Stimulated activated CD8-positive, alpha-beta memory T cell treated with anti-CD3 and anti-CD28 coated beads, Interleukin-15, amount 100 ng/mL, for 1 hour (primary cell): ENCODE data around the gene CCSER1.
"Not testable (repeated sequence)": the region's sequence is repeated elsewhere in the genome, so short reads cannot be mapped to it uniquely, and the experiment has no call there.

Experiments
- DNase-seq: peaks from one replicate; pipeline ENCODE4 v3.0.0-alpha.2; 2020; ENCODE audit warnings: low read depth

CCSER1 gene

DNA sequence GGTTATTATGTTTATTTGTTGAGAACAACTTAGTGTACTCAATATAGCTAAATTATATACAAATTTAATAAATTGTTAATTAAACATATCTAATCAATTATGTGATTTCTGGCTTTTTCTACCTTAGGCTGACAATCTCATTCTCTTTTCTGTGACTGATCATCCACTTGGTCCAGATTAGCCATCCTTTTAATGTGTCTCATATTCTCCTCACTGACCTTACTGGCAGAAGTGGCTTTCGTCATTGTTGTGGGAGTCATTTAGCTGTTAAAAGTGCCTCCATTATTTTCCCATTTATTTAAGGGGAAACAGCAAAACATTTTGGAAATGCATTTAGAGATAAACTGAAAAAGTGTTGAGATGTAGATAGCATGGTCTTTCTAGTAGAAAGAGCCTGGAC, 172.2 kb downstream of the CCSER1 start:
- no peak for DNase-seq

DNA sequence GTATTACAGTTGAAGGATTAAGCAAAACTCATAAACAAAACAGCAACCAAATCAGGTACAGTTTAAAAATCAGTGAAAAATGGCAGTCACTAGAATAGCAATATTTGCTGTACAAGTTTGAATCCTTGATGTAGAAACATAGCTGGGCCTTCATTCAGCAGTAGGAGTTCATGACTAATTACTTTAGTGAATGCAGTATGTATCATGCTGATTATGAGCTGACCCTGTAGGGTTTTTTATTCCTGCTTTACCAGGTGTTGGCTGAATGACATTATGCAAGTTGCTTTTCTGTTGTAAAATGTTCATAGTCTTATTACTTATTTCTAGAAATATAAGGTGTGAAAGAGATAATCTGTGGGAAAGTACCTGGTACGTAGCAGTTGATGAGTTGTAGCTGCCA, 179.6 kb downstream of the CCSER1 start:
- no peak for DNase-seq

DNA sequence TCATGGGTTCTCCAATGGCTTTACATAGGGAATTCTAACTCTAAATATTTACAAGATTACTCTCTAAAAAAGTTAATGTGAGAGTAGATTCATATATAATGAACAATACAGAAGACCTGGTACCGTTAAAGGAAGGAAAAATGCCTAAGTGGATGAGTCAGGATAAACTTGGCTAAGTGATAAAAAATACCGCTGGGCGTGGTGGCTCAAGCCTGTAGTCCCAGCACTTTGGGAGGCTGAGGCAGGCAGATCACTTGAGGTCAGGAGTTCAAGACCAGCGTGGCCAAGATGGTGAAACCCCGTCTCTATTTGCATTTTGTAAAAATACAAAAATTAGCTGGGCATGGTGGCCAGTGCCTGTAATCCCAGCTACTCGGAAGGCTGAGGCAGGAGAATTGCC, 189.9 kb downstream of the CCSER1 start:
- DNase-seq, result not testable (repeated sequence)

DNA sequence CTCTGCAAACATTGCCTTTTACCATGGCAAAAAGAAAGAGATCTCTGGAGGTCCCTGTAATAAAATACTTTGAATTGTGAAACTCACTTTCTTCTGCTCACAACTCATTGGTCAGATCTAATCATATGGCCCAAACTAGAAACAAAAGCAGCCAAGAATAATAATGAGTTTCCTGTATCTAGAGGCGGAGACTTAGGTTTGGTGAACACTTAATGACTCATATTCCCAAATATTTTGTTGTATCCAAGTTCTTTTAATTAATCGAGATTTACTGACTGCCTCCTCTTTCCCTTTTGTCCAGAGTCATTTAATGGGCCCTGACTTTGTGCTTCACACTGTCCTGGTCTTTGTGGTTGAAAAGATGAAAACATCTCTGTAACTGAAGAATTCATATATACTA, 190.6 kb downstream of the CCSER1 start:
- no peak for DNase-seq

DNA sequence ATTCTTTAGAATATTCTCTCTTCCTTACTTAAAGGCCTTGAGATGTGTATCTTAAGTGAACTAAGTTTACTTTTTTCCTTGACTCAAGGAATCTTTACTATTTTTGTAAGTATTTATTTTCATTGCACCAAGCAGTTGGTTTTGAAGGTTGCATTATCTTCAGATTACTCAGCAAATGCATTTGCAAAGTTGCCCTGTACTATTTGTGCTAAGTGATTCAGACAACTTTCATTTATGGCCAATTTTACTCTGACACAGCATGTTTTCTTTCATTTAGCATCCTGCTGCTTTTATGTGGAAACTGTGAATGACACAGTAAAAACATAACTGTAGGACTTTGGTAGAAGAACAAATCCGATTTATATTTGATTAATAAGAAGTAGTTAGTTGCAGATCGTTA, 191.0 kb downstream of the CCSER1 start:
- DNase-seq, result no peak

DNA sequence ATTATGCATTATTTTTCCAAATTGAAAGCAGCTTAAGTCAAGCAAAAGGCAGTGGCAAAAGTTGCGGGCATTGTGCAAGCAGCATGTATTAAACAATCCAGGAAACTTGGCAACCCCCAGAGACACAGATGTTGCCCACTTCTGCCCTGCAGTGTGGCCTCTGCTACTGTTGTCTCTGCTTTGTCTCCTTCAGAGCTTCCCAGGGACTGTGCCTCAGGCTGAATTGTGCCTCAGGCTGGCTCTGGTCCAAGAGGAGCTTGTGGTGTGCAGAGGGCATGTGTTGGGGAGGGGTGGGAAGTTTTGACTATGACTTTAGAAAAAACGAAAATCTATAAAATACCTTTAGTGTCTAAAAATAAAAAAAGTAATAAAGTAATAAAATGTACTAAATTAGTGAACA, 201.4 kb downstream of the CCSER1 start:
- DNase-seq, result no peak

DNA sequence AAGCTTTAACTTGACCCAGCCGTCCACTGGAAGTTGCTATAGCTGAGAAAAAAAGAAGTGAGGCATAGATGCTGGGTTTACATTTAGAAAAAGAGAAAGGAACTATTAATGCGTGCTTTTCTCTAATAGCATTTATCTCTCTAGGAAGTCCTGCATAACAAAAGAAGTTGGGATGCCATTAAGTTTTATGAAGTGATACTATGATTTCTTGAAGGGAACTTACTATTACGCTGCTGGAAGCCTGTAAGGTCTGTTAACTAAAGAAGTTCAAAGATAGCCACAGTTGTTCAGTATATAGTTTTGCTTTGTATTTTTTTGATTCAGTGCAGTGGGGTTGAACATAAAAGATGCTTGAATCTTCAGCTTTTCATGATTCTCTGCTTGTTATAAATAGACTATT, 203.4 kb downstream of the CCSER1 start:
- no peak for DNase-seq

DNA sequence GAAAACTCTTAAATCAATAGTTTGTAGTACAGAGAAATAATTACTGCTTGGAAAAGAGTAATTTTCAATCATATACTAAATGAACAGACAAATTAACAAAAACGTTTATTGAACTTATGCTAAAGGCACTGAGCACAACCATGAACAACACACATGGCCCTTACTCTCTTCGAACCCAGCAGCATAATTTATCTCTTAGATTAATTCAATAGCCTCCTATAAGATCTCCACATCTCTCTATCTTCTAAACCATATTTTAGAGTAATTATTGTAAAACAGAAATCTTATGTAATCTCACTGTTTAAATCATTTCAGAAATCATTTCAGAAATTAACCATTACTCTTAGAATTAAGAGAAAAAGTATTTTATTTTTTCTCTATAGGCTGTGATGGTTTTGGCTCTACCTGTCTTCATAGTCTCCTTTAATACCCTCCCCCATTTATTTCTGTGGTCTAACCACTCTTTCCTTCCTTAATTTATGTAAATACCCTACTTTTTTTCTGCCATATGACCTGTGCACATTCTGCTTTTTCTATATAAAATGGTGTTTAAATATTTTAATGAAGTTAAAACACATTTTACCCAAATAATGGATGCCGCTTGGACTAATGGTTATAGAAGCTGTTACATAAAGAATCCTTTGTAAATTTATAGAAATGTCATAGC, 218.5 kb downstream of the CCSER1 start:
- no peak for DNase-seq

DNA sequence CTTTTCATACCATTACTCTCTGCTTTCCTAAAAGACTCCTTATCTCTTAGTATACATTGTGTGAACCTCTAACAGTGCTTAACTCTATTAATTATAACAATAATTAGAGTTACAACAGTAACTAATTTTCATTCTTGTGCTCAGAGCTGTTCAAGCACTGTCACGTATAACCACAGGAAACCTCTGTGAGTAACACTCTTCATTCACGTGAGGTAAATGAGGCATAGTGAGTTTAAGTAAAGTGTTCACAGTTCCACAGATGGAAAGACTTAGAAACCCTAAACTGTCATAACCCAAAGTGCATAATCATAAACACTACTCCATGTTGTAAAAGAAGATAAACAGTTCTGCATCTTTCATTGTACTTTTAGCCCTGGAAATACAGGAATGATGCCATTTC, 222.4 kb downstream of the CCSER1 start:
- no peak for DNase-seq

DNA sequence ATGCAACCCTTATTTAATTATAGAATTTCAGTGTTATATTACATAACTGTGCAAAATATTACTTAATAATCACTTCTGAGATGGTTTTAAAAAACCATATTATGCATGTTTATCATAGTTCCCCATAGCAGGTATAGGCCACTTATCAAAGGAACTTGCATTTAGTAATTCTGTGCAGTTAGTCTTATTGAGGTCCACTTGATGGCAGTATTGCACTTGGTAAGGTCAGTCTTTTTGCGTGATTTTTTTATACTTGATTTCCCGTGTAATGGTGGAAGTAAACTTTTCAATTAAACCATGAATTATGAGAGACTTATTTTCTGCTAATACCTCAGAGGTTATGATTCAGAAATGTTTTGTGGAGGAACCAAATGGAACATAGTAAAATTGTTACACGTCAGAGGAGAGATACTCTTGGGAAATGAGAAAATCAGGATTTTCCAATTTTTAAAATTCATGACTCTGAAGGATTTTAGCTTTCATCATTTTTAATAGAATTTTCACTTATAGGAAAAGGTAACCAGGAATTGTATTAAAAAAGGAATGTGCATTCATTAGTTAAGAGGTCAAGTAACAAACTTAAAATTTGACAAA, 230.0 kb downstream of the CCSER1 start:
- DNase-seq, result no peak

DNA sequence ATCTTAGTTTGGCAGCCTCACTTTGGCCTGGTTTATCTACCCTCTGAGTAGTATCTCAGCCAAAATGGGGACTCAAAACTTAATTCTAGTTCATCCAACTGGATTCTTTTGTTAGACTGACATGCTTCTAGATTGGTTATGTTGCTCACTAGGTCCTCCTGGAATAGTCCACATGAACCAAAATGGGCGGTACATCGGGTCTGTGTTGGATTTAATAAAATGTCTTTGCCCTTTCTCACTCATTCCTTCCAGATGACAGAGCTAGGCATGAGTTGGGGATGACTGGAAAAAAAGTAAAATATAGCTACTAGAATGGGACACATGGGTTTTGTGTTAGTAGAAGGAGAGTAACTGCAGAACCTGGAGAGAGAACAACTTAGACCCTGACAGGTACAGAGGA, 247.9 kb downstream of the CCSER1 start:
- no peak for DNase-seq

DNA sequence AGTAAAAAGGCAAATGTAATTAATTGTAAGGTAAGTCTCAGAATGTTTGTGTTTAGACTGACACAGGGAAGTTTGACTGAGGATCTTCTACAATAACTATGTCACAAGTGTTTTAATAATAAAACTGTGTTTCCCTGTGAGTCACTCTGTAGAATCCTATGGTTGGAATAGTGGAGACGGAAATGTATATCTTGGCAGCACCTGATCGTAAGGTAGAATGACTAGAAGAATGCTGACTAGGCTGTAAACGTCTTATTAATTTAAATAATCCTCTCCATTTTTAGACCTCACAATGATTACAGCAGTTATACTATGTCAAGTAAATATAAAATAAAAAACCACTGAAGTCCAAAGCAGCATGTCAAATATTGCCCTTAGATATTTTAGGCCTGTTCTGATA, 266.0 kb downstream of the CCSER1 start:
- DNase-seq, result no peak

DNA sequence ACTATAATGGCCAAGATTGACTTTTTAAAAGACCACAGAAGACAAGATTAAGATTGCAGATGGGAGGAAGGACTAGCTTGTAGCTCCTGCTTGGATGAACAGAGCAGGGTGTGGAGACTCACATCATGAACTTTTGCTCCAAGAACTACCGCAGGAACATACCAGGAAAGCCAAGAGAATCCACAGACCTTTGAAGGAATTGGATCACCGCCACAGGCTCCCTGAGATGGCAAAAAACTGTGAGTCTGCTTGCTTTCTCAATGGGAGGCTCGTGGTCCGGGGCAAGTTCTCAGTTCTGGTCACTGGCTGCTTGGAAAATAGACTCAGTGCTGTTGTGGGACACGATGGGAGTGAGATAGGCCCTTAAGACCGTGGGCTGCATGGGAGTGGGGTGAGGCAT, 276.6 kb downstream of the CCSER1 start:
- DNase-seq, result no peak

DNA sequence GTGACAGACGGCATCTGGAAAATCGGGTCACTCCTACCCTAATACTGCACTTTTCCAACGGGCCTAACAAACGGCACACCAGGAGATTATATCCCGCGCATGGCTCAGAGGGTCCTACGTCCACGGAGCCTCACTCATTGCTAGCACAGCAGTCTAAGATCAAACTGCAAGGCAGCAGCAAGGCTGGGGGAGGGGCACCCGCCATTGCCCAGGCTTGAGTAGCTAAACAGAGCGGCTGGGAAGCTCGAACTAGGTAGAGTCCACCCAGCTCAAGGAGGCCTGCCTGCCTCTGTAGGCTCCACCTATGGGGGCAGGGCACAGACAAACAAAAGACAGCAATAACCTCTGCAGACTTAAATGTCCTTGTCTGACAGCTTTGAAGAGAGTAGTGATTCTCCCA, 280.7 kb downstream of the CCSER1 start:
- DNase-seq, result not testable (repeated sequence)

DNA sequence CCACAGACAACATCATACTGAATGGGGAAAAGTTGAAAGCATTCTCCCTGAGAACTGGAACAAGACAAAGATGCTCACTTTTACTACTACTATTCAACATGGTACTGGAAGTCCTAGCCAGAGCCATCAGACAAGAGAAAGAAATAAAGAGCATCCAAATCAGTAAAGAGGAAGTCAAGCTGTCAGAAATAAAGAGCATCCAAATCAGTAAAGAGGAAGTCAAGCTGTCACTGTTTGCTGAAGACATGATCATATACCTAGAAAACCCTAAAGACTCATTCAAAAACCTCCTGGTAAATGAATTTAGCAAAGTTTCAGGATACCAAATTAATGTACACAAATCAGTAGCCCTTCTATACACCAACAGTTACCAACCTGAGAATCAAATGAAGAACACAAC, 285.6 kb downstream of the CCSER1 start:
- DNase-seq, result not testable (repeated sequence)

DNA sequence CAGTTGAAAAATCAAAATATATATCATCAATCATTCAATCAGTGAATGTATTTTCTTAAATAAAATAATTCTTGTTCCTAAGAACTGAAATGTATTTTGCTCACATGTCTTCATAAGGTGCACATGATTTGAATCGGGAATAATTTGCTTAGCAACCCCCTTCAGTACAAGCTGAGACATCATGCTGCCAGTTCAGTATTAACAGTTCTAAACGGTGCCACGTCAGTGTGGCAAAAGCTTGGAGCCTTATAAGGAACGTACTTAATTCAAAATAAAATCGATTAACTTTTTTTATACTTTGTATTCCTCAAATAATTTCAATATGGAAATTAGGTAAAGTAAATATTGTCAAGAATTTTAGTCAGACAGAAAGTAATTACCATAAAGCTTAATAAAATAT, 287.9 kb downstream of the CCSER1 start:
- no peak for DNase-seq

DNA sequence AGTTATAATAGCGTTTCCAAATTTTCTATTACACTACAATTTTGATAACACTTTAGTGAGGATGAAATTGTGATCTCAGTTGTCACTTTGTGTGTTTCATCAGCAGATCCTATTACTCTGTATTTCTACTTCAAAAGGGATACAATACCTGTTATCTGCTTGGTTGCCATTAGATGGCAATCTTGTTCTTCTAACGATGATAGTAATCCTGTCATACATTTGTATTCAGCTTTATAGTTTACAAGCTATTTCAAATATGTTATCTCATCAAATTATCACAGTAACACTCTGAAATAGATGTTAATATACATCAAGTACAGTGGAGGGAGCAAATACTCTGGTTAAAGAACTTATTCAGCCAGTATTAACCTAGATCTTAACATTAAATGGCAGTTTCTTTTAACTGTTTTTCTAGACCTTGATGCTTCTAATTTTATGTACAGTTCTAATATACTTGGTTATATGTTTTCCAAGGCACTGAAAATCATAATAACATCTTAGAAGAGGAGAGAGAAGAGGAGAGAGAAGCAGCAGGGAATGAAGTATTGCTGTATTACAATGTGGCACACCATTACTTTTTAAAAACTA, 292.0 kb downstream of the CCSER1 start:
- no peak for DNase-seq

DNA sequence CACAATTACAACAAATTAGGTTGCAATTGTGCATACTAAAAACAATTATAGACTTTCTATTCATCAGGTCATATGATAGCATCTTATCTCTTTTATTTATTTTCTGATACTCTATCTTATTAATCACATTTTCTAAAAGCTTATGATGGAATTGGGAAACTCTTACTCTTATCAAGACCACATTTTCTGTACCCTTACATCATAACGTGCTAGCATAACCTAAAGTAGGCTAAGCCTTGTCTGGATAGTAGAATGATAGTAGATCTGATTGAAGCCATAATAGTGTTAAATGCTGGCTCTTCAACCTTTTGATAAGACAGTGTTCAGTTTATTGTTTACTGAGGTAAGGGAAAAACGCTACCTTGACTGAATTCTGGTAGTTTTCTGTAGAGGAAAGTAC, 294.0 kb downstream of the CCSER1 start:
- no peak for DNase-seq

DNA sequence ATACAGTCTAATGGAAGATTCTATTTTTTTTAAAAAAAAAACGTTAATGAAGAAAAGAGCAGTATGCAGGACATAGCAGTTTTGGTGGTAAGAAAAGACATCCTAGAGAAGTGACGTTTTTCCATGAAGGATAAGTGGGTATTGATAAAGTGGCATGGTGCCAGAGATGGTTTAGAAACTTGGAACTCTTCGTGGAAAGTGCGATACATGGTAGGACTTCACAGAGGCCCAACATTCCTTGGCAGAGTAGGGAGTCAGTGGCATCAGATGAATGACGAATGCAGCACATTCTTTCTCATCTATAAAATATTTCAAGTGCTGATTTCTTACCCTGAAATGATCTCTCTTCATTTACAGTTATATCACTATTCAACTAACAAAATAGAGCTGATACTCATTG, 298.7 kb downstream of the CCSER1 start:
- no peak for DNase-seq

DNA sequence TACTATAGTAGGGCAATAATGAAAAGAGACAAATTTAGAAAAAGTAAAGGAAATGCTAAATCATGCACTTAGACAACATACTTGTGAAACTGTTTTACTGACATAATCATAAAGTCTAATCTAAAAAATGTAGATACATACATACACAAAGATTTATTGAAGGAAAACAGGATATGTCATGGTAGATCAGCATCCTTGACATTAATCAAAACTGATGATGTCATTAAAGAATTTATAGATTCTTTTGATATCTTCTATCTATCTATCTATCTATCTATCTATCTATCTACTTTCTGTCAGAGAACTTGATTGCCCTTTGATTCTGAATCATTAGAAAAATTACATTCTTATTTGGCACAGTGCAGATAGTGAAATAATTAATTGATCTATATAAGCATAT, 311.3 kb downstream of the CCSER1 start:
- DNase-seq, result no peak

DNA sequence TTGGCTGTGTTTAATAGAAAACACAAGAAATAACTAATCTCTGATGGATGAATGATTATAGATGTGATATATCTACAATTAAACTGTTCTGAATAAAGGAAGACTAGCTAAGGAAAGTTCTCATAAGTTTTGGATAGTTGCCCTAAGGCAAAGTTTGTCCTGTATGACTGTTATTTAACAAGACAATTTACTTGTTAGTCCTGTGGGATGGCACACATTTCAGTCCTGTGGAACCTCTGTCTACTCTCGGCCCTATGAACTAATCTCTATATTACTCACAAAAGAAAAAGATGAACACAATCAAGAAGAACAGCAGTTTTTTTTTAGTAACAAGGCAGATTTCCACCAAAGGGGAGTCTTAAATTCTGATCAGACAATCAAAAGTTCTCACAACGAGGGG, 314.6 kb downstream of the CCSER1 start:
- DNase-seq, result no peak

DNA sequence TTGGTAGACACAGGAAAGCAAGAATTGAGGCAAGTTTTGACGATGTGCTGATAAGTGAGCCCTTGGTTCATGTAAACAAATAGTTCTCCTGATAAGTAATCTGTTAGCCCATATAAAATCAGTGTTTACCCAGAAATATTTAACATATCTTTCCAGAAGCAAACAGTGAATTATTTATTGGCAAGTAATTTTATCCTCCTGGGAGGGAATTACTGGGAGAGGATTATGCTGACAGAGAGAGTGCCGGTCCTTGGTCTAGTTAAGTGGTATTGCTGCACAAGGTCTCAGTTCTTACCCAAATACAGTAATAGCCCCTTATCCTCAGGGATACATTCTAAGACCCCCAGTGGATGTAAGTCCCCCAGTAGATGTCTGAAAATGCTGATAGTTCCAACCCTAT, 315.4 kb downstream of the CCSER1 start:
- DNase-seq, result no peak

DNA sequence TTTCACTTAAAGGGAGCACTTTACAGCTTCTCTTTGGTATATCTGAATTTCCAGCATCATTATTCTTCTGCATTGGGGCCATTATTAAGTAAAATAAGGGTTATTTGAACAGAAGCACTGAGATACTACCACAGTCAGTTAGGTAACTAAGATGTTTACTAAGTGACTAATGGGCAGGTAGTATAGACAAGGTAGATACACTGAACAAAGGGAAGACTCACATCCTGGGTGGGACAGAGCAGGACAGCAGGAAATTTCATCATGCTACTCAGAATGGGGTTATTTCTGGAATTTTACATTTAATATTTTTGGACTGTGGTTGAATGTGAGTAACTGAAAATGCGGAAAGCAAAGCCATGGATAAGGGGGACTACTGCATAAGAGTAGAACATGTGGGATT, 316.0 kb downstream of the CCSER1 start:
- DNase-seq, result no peak

DNA sequence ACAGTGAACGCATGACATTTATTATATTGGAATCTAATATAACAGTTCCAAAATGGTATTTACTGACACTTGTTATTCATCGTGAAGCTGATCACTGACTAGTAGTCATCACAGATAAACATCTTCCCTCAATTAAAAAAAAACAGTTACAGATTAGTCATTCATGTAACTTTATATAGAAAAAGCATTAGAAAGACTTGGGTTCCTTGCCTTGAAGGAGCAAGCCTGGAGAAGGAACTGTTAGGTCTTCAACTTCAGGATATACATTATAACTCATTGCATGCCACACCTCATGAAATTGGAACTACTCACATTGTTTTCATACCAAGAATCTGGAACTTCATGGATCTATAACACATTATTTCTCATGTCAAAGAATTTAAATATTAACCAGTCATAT, 317.7 kb downstream of the CCSER1 start:
- no peak for DNase-seq
